ENCODE data around the gene ABCB6.
"Not testable (repeated sequence)": the region's sequence is repeated elsewhere in the genome, so short reads cannot be mapped to it uniquely, and the experiment has no call there.

ABCB6 gene

DNA sequence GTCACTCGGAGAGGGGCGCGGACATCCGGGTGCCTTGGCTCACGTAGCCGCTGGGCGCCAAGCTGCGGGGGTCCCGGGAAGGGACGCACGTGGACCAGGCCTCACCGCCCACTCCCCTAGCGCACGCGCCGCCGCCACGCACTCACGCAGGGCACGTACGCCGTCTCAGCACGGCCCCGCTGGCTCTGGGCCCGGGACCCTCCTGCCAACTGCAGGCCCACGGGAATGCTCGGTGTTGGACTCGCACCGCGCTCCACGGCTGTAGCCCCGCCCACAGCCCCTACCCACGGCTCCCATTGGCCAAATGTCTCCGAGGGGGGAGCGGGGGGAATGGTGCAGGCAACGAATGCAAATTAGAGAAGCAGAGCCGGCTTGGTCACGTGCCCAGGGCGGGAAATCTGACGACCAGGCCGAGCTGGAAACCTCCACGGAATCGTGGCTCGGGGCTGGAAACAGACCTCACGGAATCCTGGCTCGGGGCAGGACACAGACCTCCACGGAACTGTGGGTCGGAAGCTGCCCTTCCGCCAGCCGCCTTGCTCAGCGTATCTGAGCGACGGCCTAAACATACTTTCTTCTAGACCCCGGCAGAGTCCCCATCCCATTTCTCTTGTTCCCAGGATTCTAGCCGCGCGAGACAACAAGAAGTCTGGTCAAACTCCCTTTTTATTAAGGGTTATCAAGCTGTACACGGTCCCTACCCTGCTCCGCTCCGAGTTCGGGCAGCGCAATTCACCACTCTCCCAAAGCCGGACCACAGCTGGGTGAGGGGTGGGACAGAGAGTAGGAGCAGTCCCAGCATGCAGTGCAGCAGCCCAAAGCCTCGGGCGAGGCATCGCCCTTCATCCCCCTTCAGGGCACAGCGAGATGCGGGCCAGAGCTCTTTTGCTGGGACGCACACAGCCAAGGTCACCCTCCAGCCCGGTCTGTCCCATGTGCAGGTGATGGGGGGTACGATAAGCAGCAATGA is at the start of gene ABCB6:
TSS of gene ABCB6 (minus strand) at position 227 of the 970 bp plus-strand sequence. CDS start 285 bp downstream, outside the sequence.
- peak within 1 kb of the TSS; percentile 75 to 78 for H3K4me3 ChIP-seq (ENCODE audit: low read depth in 1 of 2, low read length in 2 of 2)
- H3K27ac ChIP-seq (ENCODE audit: low read depth, low read length), result peak within 1 kb of the TSS; percentile 74
- H3K27me3 ChIP-seq (ENCODE audit: control insufficient read depth in 1 of 2, insufficient read depth in 2 of 2, low read length in 2 of 2), result no peaks in the 10 kb centered on the region
- H3K4me1 ChIP-seq (ENCODE audit: control insufficient read depth in 1 of 2, insufficient read depth in 2 of 2, low read length in 2 of 2), result peaks cover 21 to 27% of the 10 kb centered on the region in 2 donors
- no peaks in the 10 kb centered on the region for H3K9me3 ChIP-seq (ENCODE audit: control insufficient read depth in 1 of 2, low read length in 2 of 2)
- H3K9ac ChIP-seq (ENCODE audit: low read depth in 1 of 2, low read length in 2 of 2), result peak within 1 kb of the TSS; percentile 45
- H3K36me3 ChIP-seq (ENCODE audit: control insufficient read depth in 1 of 2, insufficient read depth in 2 of 2, low read length in 2 of 2), result peaks cover 45 to 55% of the 10 kb centered on the region in 2 donors

DNA sequence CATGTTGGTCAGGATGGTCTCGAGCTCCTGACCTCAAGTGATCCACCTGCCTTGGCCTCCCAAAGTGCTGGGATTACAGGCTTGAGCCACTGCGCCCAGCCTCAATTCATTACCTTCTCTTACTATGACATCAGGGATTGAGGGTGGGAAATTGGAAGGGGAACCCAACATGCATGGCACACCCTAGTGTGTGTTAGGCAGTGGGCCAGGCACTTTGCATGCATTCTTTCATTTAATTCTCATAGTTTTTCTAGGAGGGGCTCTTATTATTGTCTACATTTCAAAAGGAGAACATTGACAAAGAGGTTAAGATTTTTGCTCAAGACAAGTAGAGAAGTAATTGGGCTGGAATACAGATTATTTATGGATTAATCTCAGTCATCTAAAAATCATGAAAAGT is 49.5 kb upstream of the ABCB6 start:
- H3K9ac ChIP-seq (ENCODE audit: low read depth in 1 of 2, low read length in 2 of 2), result no peak overlapping the region
- no peak overlapping the region for H3K4me3 ChIP-seq (ENCODE audit: low read depth in 1 of 2, low read length in 2 of 2)
- H3K27me3 ChIP-seq (ENCODE audit: control insufficient read depth in 1 of 2, insufficient read depth in 2 of 2, low read length in 2 of 2), result no peaks in the 10 kb centered on the region
- H3K9me3 ChIP-seq (ENCODE audit: control insufficient read depth in 1 of 2, low read length in 2 of 2), result no peaks in the 10 kb centered on the region
- H3K27ac ChIP-seq (ENCODE audit: low read depth, low read length), result no peak overlapping the region
- H3K36me3 ChIP-seq (ENCODE audit: control insufficient read depth in 1 of 2, insufficient read depth in 2 of 2, low read length in 2 of 2), result no peaks in the 10 kb centered on the region
- H3K4me1 ChIP-seq (ENCODE audit: control insufficient read depth in 1 of 2, insufficient read depth in 2 of 2, low read length in 2 of 2), result peaks cover 12 to 14% of the 10 kb centered on the region in 2 donors

GRCh38 chr2:219266886-219267285 is 48.1 kb upstream of the ABCB6 start:
- Histone ChIP-seq H3K9me3 (ENCODE audit: control insufficient read depth in 1 of 2, low read length in 2 of 2) (no peaks in the 10 kb centered on the region), H3K4me3 (ENCODE audit: low read depth in 1 of 2, low read length in 2 of 2) (no peak overlapping the region), H3K4me1 (ENCODE audit: control insufficient read depth in 1 of 2, insufficient read depth in 2 of 2, low read length in 2 of 2) (peaks cover 12 to 14% of the 10 kb centered on the region in 2 donors), H3K27ac (ENCODE audit: low read depth, low read length) (no peak overlapping the region), H3K27me3 (ENCODE audit: control insufficient read depth in 1 of 2, insufficient read depth in 2 of 2, low read length in 2 of 2) (no peaks in the 10 kb centered on the region), H3K9ac (ENCODE audit: low read depth in 1 of 2, low read length in 2 of 2) (no peak overlapping the region), H3K36me3 (ENCODE audit: control insufficient read depth in 1 of 2, insufficient read depth in 2 of 2, low read length in 2 of 2) (no peaks in the 10 kb centered on the region)

GRCh38 chr2:219266232-219266631 is 47.5 kb upstream of the ABCB6 start:
- Histone ChIP-seq H3K27me3 (ENCODE audit: control insufficient read depth in 1 of 2, insufficient read depth in 2 of 2, low read length in 2 of 2) (no peaks in the 10 kb centered on the region), H3K4me3 (ENCODE audit: low read depth in 1 of 2, low read length in 2 of 2) (no peak overlapping the region), H3K36me3 (ENCODE audit: control insufficient read depth in 1 of 2, insufficient read depth in 2 of 2, low read length in 2 of 2) (no peaks in the 10 kb centered on the region), H3K9ac (ENCODE audit: low read depth in 1 of 2, low read length in 2 of 2) (no peak overlapping the region), H3K27ac (ENCODE audit: low read depth, low read length) (no peak overlapping the region), H3K9me3 (ENCODE audit: control insufficient read depth in 1 of 2, low read length in 2 of 2) (no peaks in the 10 kb centered on the region), H3K4me1 (ENCODE audit: control insufficient read depth in 1 of 2, insufficient read depth in 2 of 2, low read length in 2 of 2) (peaks cover 12 to 14% of the 10 kb centered on the region in 2 donors)

- Histone ChIP-seq H3K9ac (ENCODE audit: low read depth in 1 of 2, low read length in 2 of 2) (no peak overlapping the region), H3K4me3 (ENCODE audit: low read depth in 1 of 2, low read length in 2 of 2) (no peak overlapping the region), H3K27ac (ENCODE audit: low read depth, low read length) (no peak overlapping the region)
Observed at GRCh38 chr2:219261024-219261855, 42.5 kb upstream of the ABCB6 start.

GRCh38 chr2:219258942-219259341 is 40.2 kb upstream of the ABCB6 start:
- not testable (repeated sequence) for H3K9me3 ChIP-seq (ENCODE audit: control insufficient read depth in 1 of 2, low read length in 2 of 2); H3K36me3 ChIP-seq (ENCODE audit: control insufficient read depth in 1 of 2, insufficient read depth in 2 of 2, low read length in 2 of 2); H3K27ac ChIP-seq (ENCODE audit: low read depth, low read length); H3K9ac ChIP-seq (ENCODE audit: low read depth in 1 of 2, low read length in 2 of 2); H3K4me1 ChIP-seq (ENCODE audit: control insufficient read depth in 1 of 2, insufficient read depth in 2 of 2, low read length in 2 of 2); H3K27me3 ChIP-seq (ENCODE audit: control insufficient read depth in 1 of 2, insufficient read depth in 2 of 2, low read length in 2 of 2); H3K4me3 ChIP-seq (ENCODE audit: low read depth in 1 of 2, low read length in 2 of 2)

More at GRCh38 chr2:219261024-219261855, 42.5 kb upstream of the ABCB6 start:
- Histone ChIP-seq H3K36me3 (ENCODE audit: control insufficient read depth in 1 of 2, insufficient read depth in 2 of 2, low read length in 2 of 2) (no peaks in the 10 kb centered on the region), H3K27me3 (ENCODE audit: control insufficient read depth in 1 of 2, insufficient read depth in 2 of 2, low read length in 2 of 2) (no peaks in the 10 kb centered on the region), H3K9me3 (ENCODE audit: control insufficient read depth in 1 of 2, low read length in 2 of 2) (no peaks in the 10 kb centered on the region), H3K4me1 (ENCODE audit: control insufficient read depth in 1 of 2, insufficient read depth in 2 of 2, low read length in 2 of 2) (no peaks in the 10 kb centered on the region)

DNA sequence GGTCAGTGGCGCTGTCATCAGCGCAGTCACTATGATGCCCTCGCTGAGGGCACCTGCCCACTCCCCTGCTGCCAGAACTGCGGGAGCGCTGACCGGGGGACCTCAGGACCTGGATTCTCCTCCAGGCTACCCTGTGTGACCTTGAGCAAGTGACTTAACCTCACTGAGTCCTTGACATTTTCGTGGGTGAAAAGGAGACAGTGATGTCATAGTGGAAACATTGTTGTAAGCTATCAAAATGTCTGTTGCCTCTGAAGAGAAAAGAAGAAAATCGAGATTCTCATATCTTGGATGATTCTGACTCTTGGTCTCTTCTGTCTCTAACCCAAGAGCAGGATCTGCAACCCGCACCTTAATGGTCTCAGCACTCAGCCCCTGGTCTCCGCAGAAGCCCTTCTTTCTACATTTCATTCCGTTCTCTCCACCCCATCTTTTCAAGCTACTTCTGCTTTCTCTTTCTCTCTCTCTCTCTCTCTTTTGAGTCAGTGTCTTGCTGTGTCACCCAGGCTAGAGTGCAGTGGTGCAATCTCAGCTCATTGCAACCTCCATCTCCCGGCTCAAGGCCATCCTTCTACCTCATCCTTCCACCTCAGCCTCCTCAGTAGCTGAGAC is 35.9 kb upstream of the ABCB6 start:
- Histone ChIP-seq H3K36me3 (ENCODE audit: control insufficient read depth in 1 of 2, insufficient read depth in 2 of 2, low read length in 2 of 2) (peaks cover 7 to 15% of the 10 kb centered on the region in 2 donors), H3K4me1 (ENCODE audit: control insufficient read depth in 1 of 2, insufficient read depth in 2 of 2, low read length in 2 of 2) (peaks cover 31 to 41% of the 10 kb centered on the region in 2 donors), H3K4me3 (ENCODE audit: low read depth in 1 of 2, low read length in 2 of 2) (peak overlapping the region; percentile 82 to 87), H3K9ac (ENCODE audit: low read depth in 1 of 2, low read length in 2 of 2) (peak overlapping the region; percentile 74 to 89), H3K27me3 (ENCODE audit: control insufficient read depth in 1 of 2, insufficient read depth in 2 of 2, low read length in 2 of 2) (peaks cover 0 to 3% of the 10 kb centered on the region in 2 donors), H3K27ac (ENCODE audit: low read depth, low read length) (peak overlapping the region; percentile 67), H3K9me3 (ENCODE audit: control insufficient read depth in 1 of 2, low read length in 2 of 2) (no peaks in the 10 kb centered on the region)

- Histone ChIP-seq H3K27ac (ENCODE audit: low read depth, low read length) (peak within 1 kb of the TSS; percentile 70), H3K27me3 (ENCODE audit: control insufficient read depth in 1 of 2, insufficient read depth in 2 of 2, low read length in 2 of 2) (peaks cover 0 to 3% of the 10 kb centered on the region in 2 donors), H3K4me1 (ENCODE audit: control insufficient read depth in 1 of 2, insufficient read depth in 2 of 2, low read length in 2 of 2) (peaks cover 38 to 48% of the 10 kb centered on the region in 2 donors), H3K9ac (ENCODE audit: low read depth in 1 of 2, low read length in 2 of 2) (peak within 1 kb of the TSS; percentile 74 to 89), H3K4me3 (ENCODE audit: low read depth in 1 of 2, low read length in 2 of 2) (peak within 1 kb of the TSS; percentile 82 to 87), H3K36me3 (ENCODE audit: control insufficient read depth in 1 of 2, insufficient read depth in 2 of 2, low read length in 2 of 2) (peaks cover 7 to 15% of the 10 kb centered on the region in 2 donors), H3K9me3 (ENCODE audit: control insufficient read depth in 1 of 2, low read length in 2 of 2) (no peaks in the 10 kb centered on the region)
Observed at GRCh38 chr2:219253753-219254589, 35.2 kb upstream of the ABCB6 start, which contains the start of gene TUBA4A. TSS of gene TUBA4A (minus strand) at chr2:219253918. CDS start at chr2:219253858, 60 bp downstream.
